ENCODE data around the gene HSPD1.

- TF ChIP-seq CTCF (IDR thresholded peaks at IDR 0.05) (no peak), POLR2A (IDR thresholded peaks at IDR 0.05) (no peak), EP300 (IDR thresholded peaks at IDR 0.05) (no peak)
Observed at GRCh38 chr2:197516393-197516761, 16.7 kb upstream of the HSPD1 start.
